Karpas-422 (cell line): ENCODE data around the gene ELL. TPM values are rescaled to one million over a fixed set of nuclear protein-coding genes. Genes with fewer than 3 reads are reported as not detected.

ENCODE experiments used
- DNase-seq: peaks from one replicate; pipeline ENCODE4 v3.0.0-alpha.2; 2015
- H2AFZ ChIP-seq: fragments of 200-600 bp; sonication (generic); 2 replicates; pipeline ENCODE4 v1.6.1; 2014; ENCODE audit warnings: antibody characterized with exemption, low read length, mixed read lengths
- H3K27ac ChIP-seq: fragments of 200-600 bp; sonication (generic); 2 replicates; pipeline ENCODE4 v1.5.1; 2014; ENCODE audit warnings: mild to moderate bottlenecking, low read length, moderate library complexity
- H3K27me3 ChIP-seq: fragments of 200-600 bp; sonication (generic); 2 replicates; pipeline ENCODE4 v1.6.1; 2014; ENCODE audit warnings: low read length, mixed read lengths
- H3K36me3 ChIP-seq: fragments of 200-600 bp; sonication (generic); 2 replicates; pipeline ENCODE4 v1.6.1; 2014; ENCODE audit warnings: low read length, mixed read lengths; ENCODE audit not compliant: insufficient read depth
- H3K4me1 ChIP-seq: fragments of 200-600 bp; sonication (generic); 2 replicates; pipeline ENCODE4 v1.6.1; 2014; ENCODE audit warnings: mild to moderate bottlenecking, low read length, mixed read lengths
- H3K4me2 ChIP-seq: fragments of 200-600 bp; sonication (generic); 2 replicates; pipeline ENCODE4 v1.6.1; 2014; ENCODE audit warnings: low read length, low read depth, mild to moderate bottlenecking; ENCODE audit not compliant: poor library complexity, severe bottlenecking
- H3K4me3 ChIP-seq: fragments of 200-600 bp; sonication (generic); 2 replicates; pipeline ENCODE4 v1.5.1; 2014; ENCODE audit warnings: mild to moderate bottlenecking, antibody characterized with exemption, low read length, mixed read lengths
- H3K79me2 ChIP-seq: fragments of 200-600 bp; sonication (generic); 2 replicates; pipeline ENCODE4 v1.6.1; 2014; ENCODE audit warnings: mild to moderate bottlenecking, low read length, mixed read lengths
- H3K9ac ChIP-seq: fragments of 200-600 bp; sonication (generic); 2 replicates; pipeline ENCODE4 v1.6.0; 2014; ENCODE audit warnings: low read length
- H3K9me2 ChIP-seq: fragments of 200-600 bp; sonication (generic), shearing (Covaris generic); replicated peaks from 2 replicates; pipeline ENCODE4 v1.6.0; 2014; ENCODE audit warnings: mild to moderate bottlenecking, low read length, moderate library complexity; ENCODE audit not compliant: insufficient read depth
- H3K9me3 ChIP-seq: fragments of 300-700, 200-600 bp; sonication (generic); 2 replicates; pipeline ENCODE4 v1.6.1; 2014; ENCODE audit warnings: low read length, mixed read lengths
- H4K20me1 ChIP-seq: fragments of 200-600 bp; sonication (generic); 2 replicates; pipeline ENCODE4 v1.6.1; 2014; ENCODE audit warnings: mild to moderate bottlenecking, antibody characterized with exemption, low read length, low read depth; ENCODE audit not compliant: insufficient read depth
- total RNA-seq: library from RNA; depleted of rRNA; stranded (reverse); fragments of >200 nt; shearing (Covaris generic); gene quantifications from 2 replicates; pipeline ENCODE4 v1.2.3, GENCODE V29; 2014; ENCODE audit warnings: low replicate concordance

ELL gene
- total RNA-seq, 1 experiment from 2014 or later = 10.9 TPM

GRCh38 chr19:18538115-18538514, 16.2 kb upstream of the ELL start:
- no peak overlapping the region for H3K4me3 ChIP-seq
- H2AFZ ChIP-seq = no peak overlapping the region
- no peak overlapping the region for H3K4me2 ChIP-seq
- no peak overlapping the region for H3K27ac ChIP-seq
- H3K4me1 ChIP-seq = peaks cover 8% of the 10 kb centered on the region
- H3K9me3 ChIP-seq = no peaks in the 10 kb centered on the region
- H3K79me2 ChIP-seq = peaks cover 18% of the 10 kb centered on the region
- H3K27me3 ChIP-seq = no peaks in the 10 kb centered on the region
- no peaks in the 10 kb centered on the region for H3K9me2 ChIP-seq
- H4K20me1 ChIP-seq = no peaks in the 10 kb centered on the region
- no peak for DNase-seq
- peaks cover 10% of the 10 kb centered on the region; the same call in 1 of the 2 replicates for H3K36me3 ChIP-seq
- H3K9ac ChIP-seq = no peak overlapping the region

GRCh38 chr19:18537431-18537830, 15.6 kb upstream of the ELL start:
- Histone ChIP-seq H2AFZ (no peak overlapping the region), H3K9ac (no peak overlapping the region), H3K9me2 (no peaks in the 10 kb centered on the region), H3K27me3 (no peaks in the 10 kb centered on the region), H3K79me2 (peaks cover 15% of the 10 kb centered on the region), H4K20me1 (no peaks in the 10 kb centered on the region), H3K4me2 (no peak overlapping the region), H3K9me3 (no peaks in the 10 kb centered on the region), H3K4me1 (peaks cover 6% of the 10 kb centered on the region), H3K4me3 (no peak overlapping the region), H3K36me3 (peaks cover 10% of the 10 kb centered on the region; the same call in 1 of the 2 replicates), H3K27ac (no peak overlapping the region)
- DNase-seq = no peak

- no peaks in the 10 kb centered on the region for H3K27me3 ChIP-seq
- no peaks in the 10 kb centered on the region for H3K4me1 ChIP-seq
- no peak for DNase-seq
- H3K36me3 ChIP-seq = peaks cover 10% of the 10 kb centered on the region; the same call in 1 of the 2 replicates
- no peak overlapping the region for H2AFZ ChIP-seq
- no peak overlapping the region for H3K27ac ChIP-seq
- no peak overlapping the region for H3K9ac ChIP-seq
- H3K9me3 ChIP-seq = no peaks in the 10 kb centered on the region
- no peak overlapping the region for H3K4me2 ChIP-seq
- no peaks in the 10 kb centered on the region for H4K20me1 ChIP-seq
- H3K4me3 ChIP-seq = no peak overlapping the region
- H3K9me2 ChIP-seq = no peaks in the 10 kb centered on the region
- peaks cover 5% of the 10 kb centered on the region; the same call in 1 of the 2 replicates for H3K79me2 ChIP-seq
Observed at GRCh38 chr19:18536475-18536874, 14.6 kb upstream of the ELL start.

- no peak overlapping the region for H3K27ac ChIP-seq
- H4K20me1 ChIP-seq = no peaks in the 10 kb centered on the region
- H3K27me3 ChIP-seq = no peaks in the 10 kb centered on the region
- H3K9me2 ChIP-seq = no peaks in the 10 kb centered on the region
- H3K79me2 ChIP-seq = no peaks in the 10 kb centered on the region
- H3K9ac ChIP-seq = no peak overlapping the region
- no peaks in the 10 kb centered on the region for H3K9me3 ChIP-seq
- no peaks in the 10 kb centered on the region for H3K4me1 ChIP-seq
- DNase-seq = no peak
- H3K36me3 ChIP-seq = 0 out of 2 replicates have a peak, but pooled peaks cover 4% of the 10 kb centered on the region
- no peak overlapping the region for H3K4me3 ChIP-seq
- no peak overlapping the region for H3K4me2 ChIP-seq
- H2AFZ ChIP-seq = no peak overlapping the region
Observed at GRCh38 chr19:18533058-18533457, 11.2 kb upstream of the ELL start.

- Histone ChIP-seq H3K4me1 (no peaks in the 10 kb centered on the region), H3K4me3 (no peak overlapping the region), H3K9me3 (no peaks in the 10 kb centered on the region), H3K27me3 (no peaks in the 10 kb centered on the region), H3K79me2 (no peaks in the 10 kb centered on the region), H3K36me3 (0 out of 2 replicates have a peak, but pooled peaks cover 4% of the 10 kb centered on the region), H3K4me2 (no peak overlapping the region), H4K20me1 (no peaks in the 10 kb centered on the region), H3K27ac (no peak overlapping the region), H3K9ac (no peak overlapping the region), H3K9me2 (no peaks in the 10 kb centered on the region), H2AFZ (no peak overlapping the region)
- DNase-seq = no peak
Observed at GRCh38 chr19:18532168-18532890, 10.5 kb upstream of the ELL start.

GRCh38 chr19:18531485-18531884, 9.6 kb upstream of the ELL start:
- no peak for DNase-seq
- Histone ChIP-seq H3K27ac (no peak overlapping the region), H3K4me2 (no peak overlapping the region)

GRCh38 chr19:18529782-18530181, 7.9 kb upstream of the ELL start:
- Histone ChIP-seq H3K4me3 (no peak overlapping the region), H3K36me3 (no peaks in the 10 kb centered on the region), H3K27me3 (no peaks in the 10 kb centered on the region), H3K79me2 (no peaks in the 10 kb centered on the region), H3K27ac (no peak overlapping the region), H3K9ac (no peak overlapping the region), H4K20me1 (no peaks in the 10 kb centered on the region), H3K4me2 (no peak overlapping the region), H3K9me3 (no peaks in the 10 kb centered on the region), H2AFZ (no peak overlapping the region), H3K9me2 (no peaks in the 10 kb centered on the region), H3K4me1 (peaks cover under 1% of the 10 kb centered on the region)
- no peak for DNase-seq

More at GRCh38 chr19:18531485-18531884, 9.6 kb upstream of the ELL start:
- Histone ChIP-seq H4K20me1 (no peaks in the 10 kb centered on the region), H3K27me3 (no peaks in the 10 kb centered on the region), H3K9me3 (no peaks in the 10 kb centered on the region), H2AFZ (no peak overlapping the region), H3K4me3 (no peak overlapping the region), H3K4me1 (no peaks in the 10 kb centered on the region), H3K36me3 (0 out of 2 replicates have a peak, but pooled peaks cover under 1% of the 10 kb centered on the region), H3K79me2 (no peaks in the 10 kb centered on the region), H3K9ac (no peak overlapping the region), H3K9me2 (no peaks in the 10 kb centered on the region)

- Histone ChIP-seq H4K20me1 (no peaks in the 10 kb centered on the region), H3K36me3 (no peaks in the 10 kb centered on the region), H3K4me2 (no peak overlapping the region), H3K9me2 (no peaks in the 10 kb centered on the region), H2AFZ (no peak overlapping the region), H3K4me3 (no peak overlapping the region), H3K79me2 (peaks cover 5% of the 10 kb centered on the region), H3K9me3 (no peaks in the 10 kb centered on the region), H3K4me1 (peaks cover 6% of the 10 kb centered on the region), H3K9ac (no peak overlapping the region), H3K27me3 (no peaks in the 10 kb centered on the region), H3K27ac (no peak overlapping the region)
- no peak for DNase-seq
Observed at GRCh38 chr19:18526316-18526715, 4.4 kb upstream of the ELL start.
